H54 (cell line): ENCODE measurements around the gene GPANK1.

Experiments used
- DNase-seq: peaks from one replicate; pipeline ENCODE4 v3.0.0; 2011; ENCODE audit warnings: low spot score, mixed read lengths; ENCODE audit not compliant: insufficient read length
- FAIRE-seq: peaks from 3 replicates; lab custom pipeline; 2011; peaks lifted over from hg19 to GRCh38; lab: Jason Lieb, UNC
- POLR2A ChIP-seq: IDR thresholded peaks from 2 replicates; pipeline ENCODE4 v1.6.1; 2011; ENCODE audit warnings: low read depth, mild to moderate bottlenecking, low read length

GPANK1 gene

GRCh38 chr6:31663126-31663960 lies 1.5 kb downstream of the GPANK1 start:
- DNase-seq, result no peak
- TF ChIP-seq POLR2A, result no peak
- no peak for FAIRE-seq

GRCh38 chr6:31662124-31662723 lies 2.6 kb downstream of the GPANK1 start:
- TF ChIP-seq POLR2A, result no peak
- no peak for FAIRE-seq
- DNase-seq, result no peak

- DNase-seq (no peak), FAIRE-seq (no peak)
- no peak for TF ChIP-seq POLR2A
Measured at GRCh38 chr6:31661262-31662123, 3.3 kb downstream of the GPANK1 start.

DNA sequence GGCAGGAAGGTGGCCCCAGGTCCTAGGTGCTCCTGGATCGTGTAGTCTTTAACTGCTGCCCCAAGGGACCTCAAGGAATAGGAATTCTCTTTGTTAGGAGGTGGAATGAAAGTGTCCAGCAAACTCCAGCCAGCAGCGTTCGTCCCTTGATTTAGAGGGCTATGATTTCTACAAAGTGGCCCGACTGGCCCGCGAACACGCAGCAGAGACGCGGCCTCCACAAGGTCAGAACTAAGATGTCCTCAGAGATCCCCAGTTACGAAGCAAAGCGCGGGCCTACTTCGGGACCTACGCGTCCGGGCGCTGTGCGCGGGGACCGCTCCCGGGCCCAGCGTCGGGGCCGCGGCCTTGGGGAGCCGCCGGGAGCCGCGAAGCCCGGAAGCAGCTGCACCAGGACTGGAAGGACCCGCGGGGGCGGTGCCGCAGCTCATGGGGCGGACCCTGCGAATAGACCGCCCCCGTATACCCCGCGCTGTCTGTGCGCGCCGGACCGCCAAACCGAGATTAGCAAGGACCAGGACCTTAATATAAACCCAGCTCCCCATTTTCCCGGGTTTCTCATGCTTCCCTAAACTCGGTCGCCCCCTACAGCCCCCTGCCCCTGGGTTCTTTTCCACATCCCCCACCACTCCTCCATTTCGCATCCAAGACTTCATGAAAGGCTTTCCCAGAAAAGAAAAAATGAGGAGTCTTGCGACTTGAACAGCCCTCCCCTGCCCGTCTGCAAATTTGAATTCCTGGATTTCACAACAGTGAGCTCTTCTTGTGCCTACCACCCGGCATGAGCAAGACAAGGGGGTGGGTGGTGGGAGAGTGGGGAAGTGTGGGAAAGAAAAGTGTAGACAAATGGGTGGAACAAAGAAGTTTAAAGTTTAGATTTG lies 4.2 kb downstream of the GPANK1 start, which contains the start of gene C6orf47:
Gene C6orf47, minus strand, starts transcription at position 398 of the 881 bp plus-strand sequence. CDS start 831 bp downstream, outside the sequence.
- FAIRE-seq (no peak), DNase-seq (peak; percentile 81)
- peak; percentile 79 for TF ChIP-seq POLR2A

DNA sequence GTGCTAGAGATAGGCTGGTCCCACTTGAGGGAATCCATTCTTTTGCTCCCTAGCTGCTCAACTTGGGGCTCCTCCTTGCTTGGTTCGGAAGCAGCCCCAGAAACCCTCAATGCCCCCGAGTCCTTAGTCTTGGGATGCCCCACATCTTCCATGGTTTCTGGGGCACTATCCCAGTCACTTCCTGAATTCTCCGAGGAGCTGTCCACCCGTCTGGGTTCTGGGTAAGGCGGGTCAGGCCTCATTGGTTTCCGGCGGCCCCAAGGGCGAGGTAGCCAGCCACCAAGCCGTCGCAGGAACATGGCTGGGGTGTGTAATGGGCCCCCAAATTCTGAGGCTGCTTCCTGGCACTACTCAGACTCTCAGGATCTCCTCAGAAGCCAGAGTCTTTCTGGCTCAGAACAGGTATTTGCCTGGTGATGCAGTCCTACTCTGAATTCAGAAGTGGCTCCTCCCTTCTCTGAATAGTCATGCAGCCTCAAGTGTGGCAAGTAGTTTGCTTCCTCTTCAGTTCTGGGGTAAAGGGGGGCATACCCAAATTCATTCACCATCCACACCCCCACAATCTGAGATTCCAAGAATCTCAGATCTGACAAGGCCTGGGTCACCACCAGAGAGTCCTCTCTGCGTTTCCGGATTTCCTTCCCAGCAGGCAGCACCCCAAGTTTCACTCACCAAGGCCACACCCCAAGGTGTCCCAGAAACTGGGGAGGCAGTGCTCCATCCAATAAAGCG lies 5.0 kb downstream of the GPANK1 start:
- FAIRE-seq (no peak), DNase-seq (no peak)
- TF ChIP-seq POLR2A, result no peak

DNA sequence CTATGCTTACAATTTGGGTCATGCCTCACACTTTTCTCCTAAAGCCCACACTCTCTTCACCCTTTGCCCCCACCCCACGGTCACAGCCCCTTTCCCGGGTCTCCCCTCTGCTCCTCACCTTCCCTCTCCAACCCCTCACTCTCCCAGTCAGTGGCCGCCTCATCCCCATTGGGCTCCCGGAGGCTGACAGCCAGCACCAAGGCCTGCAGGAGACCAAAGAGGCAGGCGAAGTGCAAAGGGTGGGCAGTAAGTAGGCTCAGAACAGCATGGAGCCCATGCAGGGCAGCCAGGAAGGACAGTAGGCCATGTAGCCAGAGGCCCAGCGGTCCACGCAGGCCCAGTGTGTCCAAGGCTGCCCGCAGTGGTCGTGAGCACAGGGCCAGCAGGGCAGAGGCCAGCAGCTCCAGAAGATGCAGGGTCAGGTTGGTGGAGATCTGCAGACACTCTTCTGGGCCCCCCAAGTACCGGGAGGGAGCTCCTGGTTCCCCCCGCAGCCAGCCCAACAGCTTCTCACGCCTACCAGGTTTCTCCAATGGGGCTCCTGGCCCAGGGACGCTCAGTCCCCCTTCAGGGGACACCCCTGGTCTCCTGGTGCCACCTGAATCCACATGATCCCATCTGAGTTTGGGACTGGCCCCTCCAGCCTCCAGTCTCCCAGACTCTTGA lies 5.7 kb downstream of the GPANK1 start:
- no peak for FAIRE-seq
- TF ChIP-seq POLR2A, result no peak
- DNase-seq, result no peak

DNA sequence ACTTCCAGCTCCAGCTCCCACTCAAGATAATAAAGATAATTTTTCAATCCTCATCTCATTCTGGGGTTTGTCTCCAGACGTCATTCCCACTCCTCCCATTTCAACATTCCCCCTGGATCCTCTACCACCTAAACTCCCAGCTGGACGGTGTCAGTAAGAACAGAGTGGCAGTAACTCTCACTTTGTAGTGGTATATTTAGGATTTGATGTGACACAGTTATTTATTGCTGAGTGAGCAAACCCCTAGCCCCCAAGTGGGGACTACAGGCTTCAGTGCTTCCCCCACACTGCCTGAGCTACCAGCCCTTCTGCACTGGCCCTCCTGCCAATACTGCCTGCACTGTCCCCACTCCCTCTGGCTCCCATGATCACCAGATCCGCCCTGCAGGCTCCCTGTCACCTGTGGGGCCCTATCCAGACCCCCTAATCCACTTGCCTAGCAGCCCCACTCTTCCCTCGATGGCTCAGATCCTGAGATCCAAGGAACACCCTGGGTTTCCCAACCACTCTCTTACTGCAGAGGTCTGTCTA lies 6.6 kb downstream of the GPANK1 start:
- no peak for FAIRE-seq

DNA sequence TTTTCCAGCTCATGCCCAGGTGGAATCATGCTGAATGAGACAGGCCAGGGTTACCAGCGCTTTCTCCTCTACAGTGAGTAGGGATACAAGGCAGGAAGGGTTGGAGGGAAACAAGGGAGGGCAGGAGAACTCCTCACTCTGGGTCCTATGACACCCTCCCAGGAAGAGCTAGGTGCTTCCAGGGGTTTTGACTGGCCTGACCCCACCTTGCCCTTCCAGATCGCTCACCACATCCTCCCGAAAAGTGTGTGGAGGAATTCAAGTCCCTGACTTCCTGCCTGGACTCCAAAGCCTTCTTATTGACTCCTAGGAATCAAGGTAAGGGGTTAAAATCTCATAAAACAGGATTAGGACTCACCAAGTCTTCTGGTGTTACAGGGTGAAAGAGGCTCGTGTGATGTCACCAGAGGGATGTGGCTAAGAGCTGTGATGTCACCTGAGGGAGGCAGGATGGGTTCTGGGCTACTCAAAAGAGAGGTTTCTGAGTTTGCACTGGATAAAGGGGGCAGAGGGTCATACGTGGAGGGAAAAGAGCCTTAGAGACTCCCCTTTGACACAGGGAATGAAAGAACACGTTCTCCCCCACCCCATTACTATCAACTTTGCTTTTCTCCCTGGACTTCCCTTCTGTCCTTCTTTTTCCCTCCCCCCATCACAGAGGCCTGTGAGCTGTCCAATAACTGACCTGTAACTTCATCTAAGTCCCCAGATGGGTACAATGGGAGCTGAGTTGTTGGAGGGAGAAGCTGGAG lies 7.2 kb downstream of the GPANK1 start:
- no peak for TF ChIP-seq POLR2A
- DNase-seq, result no peak
- FAIRE-seq, result no peak

More for the DNA sequence above, 6.6 kb downstream of the GPANK1 start:
- DNase-seq, result no peak
- TF ChIP-seq POLR2A, result no peak

GRCh38 chr6:31655349-31656237 lies 9.2 kb downstream of the GPANK1 start, which contains the start of gene APOM:
APOM (plus strand) TSS chr6:31655894; CDS start chr6:31655967, 73 bp downstream.
- DNase-seq, result no peak
- FAIRE-seq, result no peak
- no peak for TF ChIP-seq POLR2A

- FAIRE-seq (no peak), DNase-seq (no peak)
- no peak for TF ChIP-seq POLR2A
Measured at GRCh38 chr6:31654574-31655348, 10.0 kb downstream of the GPANK1 start.
